HG03108 (cell line): ENCODE measurements around the gene HINT1.
A peak's percentile ranks its signal among the peaks of the same experiment; 100 is the strongest.
"Not testable (repeated sequence)": the region's sequence is repeated elsewhere in the genome, so short reads cannot be mapped to it uniquely, and the experiment has no call there.

Experiments
- ATAC-seq: cut with Tn5 transposase; IDR thresholded peaks from one replicate; pipeline ENCODE4 v1.9.1; 2021; ENCODE audit warnings: moderate library complexity; ENCODE audit not compliant: unreplicated experiment

HINT1 gene

GRCh38 chr5:131171276-131171810 is 6.3 kb upstream of the HINT1 start:
- no peak for ATAC-seq

GRCh38 chr5:131170540-131171275 is 5.7 kb upstream of the HINT1 start, which contains the start of gene LYRM7:
Gene LYRM7, plus strand, starts transcription at chr5:131170944. Its CDS starts 77 bp downstream, at chr5:131171021.
- peak; percentile 98 for ATAC-seq

GRCh38 chr5:131169810-131170539 is 4.9 kb upstream of the HINT1 start:
- ATAC-seq: no peak

GRCh38 chr5:131167615-131168014 is 2.6 kb upstream of the HINT1 start:
- ATAC-seq: no peak

- ATAC-seq: peak; percentile 62
These were observed 601 bp downstream of the HINT1 start for GRCh38 chr5:131164191-131165118.

- no peak for ATAC-seq
These were observed 1.6 kb downstream of the HINT1 start for GRCh38 chr5:131163276-131164119.

- ATAC-seq: no peak
These were observed 4.9 kb downstream of the HINT1 start for GRCh38 chr5:131160134-131160533.

- no peak for ATAC-seq
These were observed 8.1 kb downstream of the HINT1 start for GRCh38 chr5:131156957-131157356.

- ATAC-seq: no peak
These were observed 8.7 kb downstream of the HINT1 start for GRCh38 chr5:131156385-131156784.

GRCh38 chr5:131151216-131151615 is 13.8 kb downstream of the HINT1 start:
- ATAC-seq: no peak

- ATAC-seq: no peak
These were observed 14.6 kb downstream of the HINT1 start for GRCh38 chr5:131150408-131150807.

- no peak for ATAC-seq
These were observed 16.2 kb downstream of the HINT1 start for GRCh38 chr5:131148835-131149234.

GRCh38 chr5:131147258-131147657 is 17.8 kb downstream of the HINT1 start:
- no peak for ATAC-seq

- no peak for ATAC-seq
These were observed 22.0 kb downstream of the HINT1 start for GRCh38 chr5:131142970-131143617.

GRCh38 chr5:131139321-131139720 is 25.7 kb downstream of the HINT1 start:
- no peak for ATAC-seq

GRCh38 chr5:131138406-131138805 is 26.6 kb downstream of the HINT1 start:
- ATAC-seq: not testable (repeated sequence)

GRCh38 chr5:131133091-131133490 is 32.0 kb downstream of the HINT1 start:
- not testable (repeated sequence) for ATAC-seq

- ATAC-seq: no peak
These were observed 35.8 kb downstream of the HINT1 start for GRCh38 chr5:131129306-131129705.

- not testable (repeated sequence) for ATAC-seq
These were observed 37.8 kb downstream of the HINT1 start for GRCh38 chr5:131127244-131127643.
